Activated CD4-positive, alpha-beta T cell treated with anti-CD3 and anti-CD28 coated beads, Interleukin-2, amount 10 ng/mL, durations not matched to agents 7 days and 5 days (primary cell): Measurements from ENCODE around the gene CABP7. TPM values are rescaled to one million over a fixed set of nuclear protein-coding genes. Genes with fewer than 3 reads are reported as not detected.

Source experiments
- CTCF ChIA-PET: fragments of 350-600 bp; sonication (Branson Sonifier 250); formaldehyde crosslinking; loops from one replicate; lab custom pipeline; 2021; ENCODE audit warnings: antibody characterized with exemption; lab: Charles Lee
- POLR2A ChIA-PET: fragments of 350-600 bp; sonication (Branson Sonifier 250); formaldehyde crosslinking; loops from one replicate; lab custom pipeline; 2021; ENCODE audit warnings: antibody characterized with exemption; lab: Charles Lee
- DNase-seq: peaks from one replicate; pipeline ENCODE4 v3.0.0-alpha.2; 2020
- H3K27ac Mint-ChIP-seq: one replicate; pipeline ENCODE4 v1.8.0; 2021; ENCODE audit warnings: mild to moderate bottlenecking, moderate library complexity, mixed read lengths
- H3K27me3 Mint-ChIP-seq: one replicate; pipeline ENCODE4 v1.8.0; 2021; ENCODE audit warnings: mixed read lengths
- H3K36me3 Mint-ChIP-seq: one replicate; pipeline ENCODE4 v1.8.0; 2021; ENCODE audit warnings: low read depth, mixed read lengths
- H3K4me1 Mint-ChIP-seq: one replicate; pipeline ENCODE4 v1.8.0; 2021; ENCODE audit warnings: mixed read lengths
- H3K4me3 Mint-ChIP-seq: one replicate; pipeline ENCODE4 v1.8.0; 2021; ENCODE audit warnings: mild to moderate bottlenecking, moderate library complexity, mixed read lengths
- H3K9me3 Mint-ChIP-seq: one replicate; pipeline ENCODE4 v1.8.0; 2021; ENCODE audit warnings: mixed read lengths
- total RNA-seq, 2 experiments: library from RNA; stranded (reverse); gene quantifications; one replicate each; pipeline ENCODE4 v1.2.3, GENCODE V29; 2021

CABP7 gene
- total RNA-seq, 2 experiments from 2014 or later: 0.06 TPM; not detected in 1

DNA sequence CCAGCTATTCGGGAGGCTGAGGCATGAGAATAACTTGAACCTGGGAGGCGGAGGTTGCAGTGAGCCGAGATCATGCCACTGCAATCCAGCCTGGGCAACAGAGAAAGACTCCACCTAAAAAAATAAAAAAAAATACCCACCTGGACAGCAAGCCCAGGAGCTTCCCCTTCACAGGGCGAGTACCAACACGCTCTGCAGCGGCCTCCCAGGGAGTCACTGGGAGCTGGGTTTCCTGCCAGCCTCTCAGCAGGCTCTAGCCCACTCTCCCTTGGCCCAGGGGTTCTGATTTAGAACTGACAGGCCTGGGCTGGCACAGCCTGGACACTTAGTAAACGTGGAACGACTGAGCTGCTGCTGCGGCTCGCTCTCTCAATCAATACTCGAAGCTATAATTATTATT, 2.0 kb upstream of the CABP7 start:
- H3K4me1 Mint-ChIP-seq: peaks cover 3% of the 10 kb centered on the region
- no peak overlapping the region for H3K4me3 Mint-ChIP-seq
- H3K27me3 Mint-ChIP-seq: peaks cover 42% of the 10 kb centered on the region
- no peaks in the 10 kb centered on the region for H3K9me3 Mint-ChIP-seq
- no peak overlapping the region for H3K27ac Mint-ChIP-seq
- ChIA-PET CTCF (interaction anchor here (0.6 to 1.2 kb wide), 4 partner anchors 22 to 78 kb away, joined by 4 to 7 read pairs (median 4); no protein-coding TSS in a partner anchor), POLR2A (no interaction called here)
- DNase-seq: no peak
- no peaks in the 10 kb centered on the region for H3K36me3 Mint-ChIP-seq

DNA sequence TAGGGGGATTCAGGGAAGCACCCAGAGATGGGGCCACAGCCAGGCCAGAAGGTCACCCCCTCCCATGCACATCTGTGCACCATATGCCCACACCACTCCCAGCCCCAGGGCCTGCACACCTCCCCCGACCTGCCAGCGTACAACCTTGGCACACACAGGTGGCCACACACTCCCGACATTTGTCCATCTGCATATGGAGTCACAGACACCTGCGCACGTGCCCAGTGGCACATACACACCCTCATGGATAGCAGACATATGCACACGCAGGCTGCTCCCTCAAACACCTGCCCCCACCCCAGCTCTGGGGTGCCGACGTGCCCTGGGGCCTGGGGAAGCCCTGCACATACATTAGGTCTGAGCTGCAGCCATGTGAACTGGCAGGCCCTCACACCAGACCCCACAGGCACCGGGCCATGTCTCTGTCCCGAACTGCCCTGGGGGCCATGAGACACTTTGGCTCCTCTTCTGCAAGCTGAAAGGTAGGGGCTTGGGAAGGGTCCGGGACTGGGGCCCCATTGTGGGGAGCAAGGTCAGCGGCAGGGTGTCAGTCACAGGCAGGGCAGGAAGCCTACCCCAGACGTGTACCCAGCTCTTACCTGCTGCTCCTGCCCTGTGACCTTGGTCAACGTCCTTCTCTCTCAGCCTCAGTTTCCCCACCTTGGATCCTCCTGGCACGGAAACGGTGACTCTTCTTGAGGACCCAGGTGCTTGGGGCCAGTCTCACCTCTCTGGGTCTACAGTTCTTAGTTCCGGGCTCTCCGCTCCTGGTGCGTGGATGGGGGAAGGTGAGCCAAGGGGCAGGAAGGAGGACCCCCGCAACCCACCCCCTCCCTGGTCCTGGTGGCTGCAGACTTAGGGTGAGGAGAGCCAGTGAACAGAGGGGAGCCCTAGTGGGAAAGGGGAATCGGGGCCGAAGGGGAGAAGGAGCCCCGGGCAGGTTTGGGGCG, 579 bp upstream of the CABP7 start:
- Mint-ChIP-seq H3K27me3 (peaks cover 43% of the 10 kb centered on the region), H3K36me3 (no peaks in the 10 kb centered on the region), H3K4me3 (no peak overlapping the region), H3K27ac (no peak overlapping the region), H3K4me1 (peaks cover 3% of the 10 kb centered on the region), H3K9me3 (no peaks in the 10 kb centered on the region)
- POLR2A ChIA-PET: no interaction called here
- no peak for DNase-seq
- CTCF ChIA-PET: interaction anchor here (0.8 to 1.2 kb wide), 2 partner anchors 10 to 23 kb away, joined by 3 to 4 read pairs; no protein-coding TSS in a partner anchor

DNA sequence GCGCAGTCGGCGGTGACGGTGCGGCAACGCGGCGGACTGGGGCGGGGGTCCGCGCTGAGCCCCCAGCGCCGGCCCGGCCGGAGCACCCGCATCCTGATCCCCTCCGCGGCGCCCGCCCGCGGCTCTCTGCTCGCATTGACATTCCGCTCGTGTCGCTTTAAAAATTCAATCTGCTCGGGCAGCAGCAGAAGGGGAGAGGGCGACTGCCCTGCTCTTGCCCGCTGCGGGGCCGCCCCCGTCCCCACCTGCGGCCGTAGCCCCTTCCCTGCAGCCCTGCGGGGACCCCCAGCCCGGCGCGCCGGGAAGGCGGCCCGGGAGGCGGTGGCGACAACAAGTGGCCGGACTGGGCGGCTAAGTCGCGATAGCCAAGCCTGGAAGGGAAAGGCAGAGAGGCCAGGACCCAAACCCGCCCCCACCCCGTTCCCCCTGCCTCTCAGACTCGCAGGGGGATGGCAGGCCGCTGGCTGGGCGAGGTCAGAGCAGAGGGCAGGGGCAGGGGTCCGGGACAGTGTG, 1.1 kb downstream of the CABP7 start:
- CTCF ChIA-PET: no interaction called here

DNA sequence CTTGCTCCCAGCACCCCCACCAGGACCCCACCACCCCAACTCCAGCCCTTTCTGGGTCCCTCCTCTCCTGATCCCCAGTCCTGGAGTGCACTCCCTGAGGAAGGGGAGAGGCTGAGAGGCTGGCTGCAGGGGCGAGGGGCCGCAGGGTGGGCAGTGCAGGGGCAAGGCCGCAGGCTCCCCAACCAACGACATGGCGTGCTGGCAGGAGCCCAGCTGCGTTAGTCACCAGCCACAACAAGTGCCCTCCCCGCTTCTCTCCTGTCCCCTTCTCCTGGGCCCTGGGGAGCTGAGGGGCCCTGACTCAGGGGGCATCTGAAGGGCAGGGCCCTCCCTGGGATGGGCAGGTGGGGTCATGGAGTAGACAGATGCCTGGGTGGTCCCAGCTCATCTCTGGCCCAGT, 2.3 kb downstream of the CABP7 start:
- CTCF ChIA-PET: interaction anchor here (0.8 to 1.0 kb wide), 2 partner anchors 10 to 321 kb away, joined by 3 read pairs; no protein-coding TSS in a partner anchor
- H3K27me3 Mint-ChIP-seq: peaks cover 34% of the 10 kb centered on the region
- no peaks in the 10 kb centered on the region for H3K36me3 Mint-ChIP-seq
- no peak overlapping the region for H3K27ac Mint-ChIP-seq
- H3K4me3 Mint-ChIP-seq: no peak overlapping the region
- POLR2A ChIA-PET: no interaction called here
- peaks cover 3% of the 10 kb centered on the region for H3K4me1 Mint-ChIP-seq
- H3K9me3 Mint-ChIP-seq: no peaks in the 10 kb centered on the region
- DNase-seq: no peak

More for the DNA sequence above, 1.1 kb downstream of the CABP7 start:
- no peaks in the 10 kb centered on the region for H3K9me3 Mint-ChIP-seq
- peaks cover 40% of the 10 kb centered on the region for H3K27me3 Mint-ChIP-seq
- DNase-seq: no peak
- no peak overlapping the region for H3K27ac Mint-ChIP-seq
- H3K4me3 Mint-ChIP-seq: no peak overlapping the region
- no peaks in the 10 kb centered on the region for H3K36me3 Mint-ChIP-seq
- POLR2A ChIA-PET: no interaction called here
- H3K4me1 Mint-ChIP-seq: peaks cover 3% of the 10 kb centered on the region

DNA sequence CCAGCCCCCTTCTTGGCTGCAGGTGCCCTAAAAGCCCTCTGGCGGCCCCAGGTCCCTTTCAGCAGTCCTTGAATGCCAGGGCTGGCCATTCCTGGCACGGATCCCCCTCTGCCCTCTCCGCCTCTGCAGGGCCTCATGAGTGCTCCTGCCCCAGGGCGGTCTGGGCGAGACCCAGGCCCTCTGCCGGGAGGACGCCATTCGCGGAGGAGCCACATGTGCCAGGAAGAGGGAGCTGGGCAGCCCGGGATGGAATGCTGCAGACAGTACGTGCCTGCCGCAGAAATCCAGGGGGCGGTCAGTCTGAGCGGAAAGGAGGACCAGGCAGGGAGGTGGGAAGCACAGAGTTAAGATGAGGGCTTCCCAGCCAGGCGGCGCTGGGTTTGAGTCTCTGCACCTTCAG, 2.8 kb downstream of the CABP7 start:
- CTCF ChIA-PET: interaction anchor here (0.8 to 1.0 kb wide), 2 partner anchors 10 to 321 kb away, joined by 3 read pairs; no protein-coding TSS in a partner anchor

DNA sequence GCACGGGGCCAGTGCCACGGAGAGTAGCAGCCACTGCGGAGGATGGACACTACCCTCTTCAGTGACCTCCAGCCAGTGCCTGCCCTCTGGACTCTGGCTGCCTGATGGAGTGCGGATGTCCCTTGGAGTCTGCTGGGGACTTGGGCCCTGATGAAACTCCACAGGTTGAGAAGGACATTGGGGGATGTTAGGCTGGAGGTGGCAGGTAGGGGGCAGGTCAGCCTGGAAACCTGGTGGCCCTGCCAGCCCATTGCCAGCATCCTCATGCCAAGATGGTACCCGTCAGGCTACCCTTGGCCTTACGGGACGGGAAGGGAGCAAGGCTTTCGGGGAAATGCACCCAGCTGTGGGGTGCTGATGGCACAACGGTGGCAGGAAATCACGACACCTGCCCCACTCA, 4.0 kb downstream of the CABP7 start:
- H3K27ac Mint-ChIP-seq: no peak overlapping the region
- H3K4me3 Mint-ChIP-seq: no peak overlapping the region
- CTCF ChIA-PET: no interaction called here

More for the DNA sequence above, 2.8 kb downstream of the CABP7 start:
- no peak for DNase-seq
- H3K27me3 Mint-ChIP-seq: peaks cover 30% of the 10 kb centered on the region
- H3K27ac Mint-ChIP-seq: no peak overlapping the region
- H3K4me1 Mint-ChIP-seq: peaks cover 3% of the 10 kb centered on the region
- no peaks in the 10 kb centered on the region for H3K36me3 Mint-ChIP-seq
- no peaks in the 10 kb centered on the region for H3K9me3 Mint-ChIP-seq
- no peak overlapping the region for H3K4me3 Mint-ChIP-seq
- POLR2A ChIA-PET: no interaction called here

DNA sequence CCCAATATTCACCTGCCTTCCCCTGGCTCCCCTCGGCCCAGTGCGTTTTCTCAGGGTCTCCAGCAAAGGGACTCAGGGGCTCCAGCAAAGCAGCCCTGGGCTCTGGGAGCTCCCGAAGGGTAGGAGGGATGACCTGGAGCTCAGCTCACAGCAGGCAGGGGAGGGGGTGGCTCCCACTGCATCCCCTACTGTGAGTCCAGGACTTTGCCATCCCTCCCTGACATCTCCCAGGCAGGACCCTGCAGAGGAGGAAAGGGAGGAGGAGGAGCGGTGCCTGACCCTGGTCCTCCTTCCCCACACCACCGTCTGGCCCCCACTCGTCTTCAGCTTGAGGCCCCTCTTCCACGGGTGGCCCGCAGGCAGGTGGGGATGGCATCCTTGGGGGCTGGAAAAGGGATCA, 5.0 kb downstream of the CABP7 start:
- no peak overlapping the region for H3K4me3 Mint-ChIP-seq
- H3K27ac Mint-ChIP-seq: no peak overlapping the region
- no peaks in the 10 kb centered on the region for H3K4me1 Mint-ChIP-seq
- no peak for DNase-seq
- ChIA-PET POLR2A (no interaction called here), CTCF (no interaction called here)
- no peaks in the 10 kb centered on the region for H3K36me3 Mint-ChIP-seq
- peaks cover 12% of the 10 kb centered on the region for H3K27me3 Mint-ChIP-seq
- H3K9me3 Mint-ChIP-seq: no peaks in the 10 kb centered on the region

More for the DNA sequence above, 4.0 kb downstream of the CABP7 start:
- Mint-ChIP-seq H3K27me3 (peaks cover 21% of the 10 kb centered on the region), H3K36me3 (no peaks in the 10 kb centered on the region), H3K4me1 (peaks cover 3% of the 10 kb centered on the region), H3K9me3 (no peaks in the 10 kb centered on the region)
- POLR2A ChIA-PET: no interaction called here
- no peak for DNase-seq

DNA sequence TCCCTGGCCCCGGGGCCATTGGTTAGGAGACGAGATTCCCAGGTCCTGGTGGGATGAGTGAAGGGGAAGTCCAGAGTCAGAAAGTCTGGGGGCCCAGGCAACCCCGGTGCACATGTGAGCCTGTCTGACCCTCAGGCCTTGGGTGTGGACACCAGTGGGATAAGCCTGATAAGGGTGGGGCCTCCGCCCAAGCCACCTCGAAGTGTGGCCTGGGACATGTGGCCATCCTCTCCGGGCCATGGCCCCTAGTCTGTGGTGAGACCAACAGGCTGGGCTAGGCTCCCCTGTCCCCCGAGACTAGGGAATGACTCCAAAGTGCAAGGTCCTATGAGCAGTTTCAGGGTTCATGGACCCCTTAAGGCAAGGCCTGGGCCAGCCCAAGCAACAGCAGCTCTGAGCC, 6.3 kb downstream of the CABP7 start:
- H3K4me1 Mint-ChIP-seq: no peaks in the 10 kb centered on the region
- no peak overlapping the region for H3K4me3 Mint-ChIP-seq
- H3K27ac Mint-ChIP-seq: no peak overlapping the region
- peaks cover 12% of the 10 kb centered on the region for H3K27me3 Mint-ChIP-seq
- POLR2A ChIA-PET: no interaction called here
- H3K9me3 Mint-ChIP-seq: no peaks in the 10 kb centered on the region
- CTCF ChIA-PET: interaction anchor here (0.5 to 0.6 kb wide), 2 partner anchors 237 to 685 kb away, joined by 3 to 5 read pairs; no protein-coding TSS in a partner anchor
- no peaks in the 10 kb centered on the region for H3K36me3 Mint-ChIP-seq
- no peak for DNase-seq

DNA sequence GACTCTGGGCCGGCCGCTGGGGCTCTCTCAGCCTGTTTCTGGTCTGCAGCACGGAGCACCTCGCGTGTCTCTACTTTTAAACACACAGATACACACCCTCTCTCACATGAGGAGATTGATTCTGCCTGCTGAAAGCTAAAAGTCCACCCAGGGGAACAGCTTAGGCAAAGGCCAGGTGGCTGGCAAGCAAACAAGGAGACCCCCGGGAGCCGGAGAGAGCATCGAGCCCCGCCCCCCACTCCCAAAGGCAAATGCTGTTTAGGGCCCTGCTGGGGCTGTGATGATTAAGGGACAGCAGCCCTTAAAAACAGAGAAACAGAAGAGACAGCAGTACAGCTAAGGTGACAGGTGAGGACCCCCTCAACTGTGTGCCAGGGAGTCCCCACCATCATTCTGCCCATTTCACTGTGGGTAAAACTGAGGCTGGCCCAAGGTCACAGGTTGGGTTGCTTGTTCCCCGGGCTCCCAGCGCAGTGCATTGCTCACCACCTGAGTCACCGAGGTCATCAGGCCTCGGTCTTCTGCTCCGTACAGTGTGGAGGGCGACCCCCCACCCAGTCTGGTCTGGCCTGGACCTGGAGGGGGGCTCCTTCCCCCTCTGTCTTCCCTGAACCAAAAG, 6.8 kb downstream of the CABP7 start:
- Mint-ChIP-seq H3K36me3 (no peaks in the 10 kb centered on the region), H3K4me1 (no peaks in the 10 kb centered on the region), H3K9me3 (no peaks in the 10 kb centered on the region), H3K4me3 (no peak overlapping the region), H3K27ac (no peak overlapping the region), H3K27me3 (peaks cover 8% of the 10 kb centered on the region)
- POLR2A ChIA-PET: no interaction called here
- no peak for DNase-seq
- CTCF ChIA-PET: interaction anchor here (0.6 kb wide), 1 partner anchor 236 kb away, joined by 5 read pairs; no protein-coding TSS in a partner anchor

DNA sequence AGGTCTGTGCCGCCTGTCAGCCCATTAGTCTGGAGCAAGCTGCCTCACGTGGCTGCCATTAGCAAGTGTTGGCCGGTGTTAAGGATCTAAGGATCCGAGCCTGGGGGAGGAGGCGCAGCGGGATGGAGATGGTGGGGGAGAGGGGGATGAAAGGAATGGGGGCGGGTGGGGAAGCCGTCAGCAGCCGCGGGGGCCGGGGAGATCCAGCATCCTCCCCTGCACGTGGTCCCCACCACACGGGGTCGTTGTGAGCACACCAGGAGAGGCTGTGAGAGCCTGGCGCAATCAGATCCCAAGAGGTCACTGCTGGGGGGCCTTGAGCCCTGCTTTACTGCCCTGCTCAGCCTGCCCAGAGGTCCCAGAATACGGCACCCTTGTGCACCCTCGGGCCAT, 7.3 kb downstream of the CABP7 start:
- Mint-ChIP-seq H3K4me1 (no peaks in the 10 kb centered on the region), H3K4me3 (no peak overlapping the region), H3K36me3 (no peaks in the 10 kb centered on the region), H3K27me3 (peaks cover 4% of the 10 kb centered on the region), H3K9me3 (no peaks in the 10 kb centered on the region), H3K27ac (no peak overlapping the region)
- CTCF ChIA-PET: no interaction called here
- DNase-seq: peak; percentile 30
- POLR2A ChIA-PET: no interaction called here

DNA sequence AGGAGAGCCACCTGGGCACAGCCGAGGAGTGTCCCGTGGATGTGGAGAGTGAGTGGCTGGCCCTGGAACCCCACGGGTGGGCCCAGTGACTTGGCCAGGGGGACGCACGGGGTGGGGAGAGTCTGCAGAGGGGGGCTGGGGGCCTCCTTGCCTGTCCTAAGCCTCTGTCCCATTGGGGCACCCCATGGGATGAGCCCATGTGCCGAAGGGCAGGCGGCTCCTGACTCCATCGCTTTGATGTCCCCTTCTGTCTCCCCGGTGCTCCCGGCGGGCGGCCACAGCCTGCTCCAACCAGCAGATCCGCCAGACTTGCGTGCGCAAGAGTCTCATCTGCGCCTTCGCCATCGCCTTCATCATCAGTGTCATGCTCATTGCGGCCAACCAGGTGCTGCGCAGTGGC, 9.4 kb downstream of the CABP7 start:
- H3K9me3 Mint-ChIP-seq: no peaks in the 10 kb centered on the region
- H3K27me3 Mint-ChIP-seq: peaks cover 3% of the 10 kb centered on the region
- DNase-seq: no peak
- ChIA-PET POLR2A (no interaction called here), CTCF (no interaction called here)
- H3K4me1 Mint-ChIP-seq: no peaks in the 10 kb centered on the region
- no peak overlapping the region for H3K4me3 Mint-ChIP-seq
- H3K27ac Mint-ChIP-seq: no peak overlapping the region
- no peaks in the 10 kb centered on the region for H3K36me3 Mint-ChIP-seq

DNA sequence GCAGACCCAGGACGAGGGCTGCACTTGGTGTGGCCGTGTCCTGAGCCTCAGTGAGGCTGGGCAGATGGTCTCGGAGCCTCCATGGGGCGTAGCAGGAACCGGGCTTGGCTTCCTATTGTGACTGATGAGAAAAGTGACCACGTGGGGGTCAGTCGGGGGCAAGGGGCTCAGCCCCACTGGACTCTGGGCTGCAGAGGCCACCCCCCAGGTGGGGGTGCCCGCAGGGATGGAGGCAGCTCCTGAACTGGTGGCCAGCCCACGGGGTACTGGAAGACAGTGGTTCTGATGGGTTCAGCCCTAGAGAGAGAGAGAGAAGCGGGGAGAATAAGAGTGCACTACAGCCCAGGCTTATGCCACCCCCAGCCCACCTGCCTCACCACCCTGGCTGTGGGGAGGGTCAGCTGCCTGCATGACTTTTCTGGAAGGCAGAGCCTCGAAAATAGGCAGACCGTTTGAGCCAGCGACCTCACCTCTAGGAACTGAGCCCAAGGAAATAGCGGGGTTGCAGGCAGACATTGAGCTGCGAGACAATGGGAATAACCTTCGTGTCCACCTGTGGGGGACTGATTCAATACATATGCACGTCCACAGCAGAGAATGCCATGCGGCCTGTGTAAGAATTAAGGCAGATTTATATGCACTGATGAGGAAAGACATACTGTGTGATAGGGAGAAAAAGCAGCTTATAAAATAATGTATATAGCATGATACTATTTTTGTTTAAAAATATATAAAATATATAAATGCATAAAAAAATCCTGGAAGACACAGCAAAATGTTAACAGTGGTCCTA, 11.5 kb downstream of the CABP7 start:
- Mint-ChIP-seq H3K27ac (no peak overlapping the region), H3K27me3 (peaks cover 3% of the 10 kb centered on the region), H3K9me3 (no peaks in the 10 kb centered on the region), H3K4me3 (no peak overlapping the region), H3K36me3 (no peaks in the 10 kb centered on the region), H3K4me1 (no peaks in the 10 kb centered on the region)
- no peak for DNase-seq
- ChIA-PET POLR2A (no interaction called here), CTCF (no interaction called here)
